Measurements from ENCODE around the gene CPXM2. TPM values are rescaled to one million over a fixed set of nuclear protein-coding genes. Genes with fewer than 3 reads are reported as not detected.

Gene CPXM2
- polyA plus RNA-seq, 2 of the 4 experiments (the other 2 are of a cell fraction), result not detected

DNA sequence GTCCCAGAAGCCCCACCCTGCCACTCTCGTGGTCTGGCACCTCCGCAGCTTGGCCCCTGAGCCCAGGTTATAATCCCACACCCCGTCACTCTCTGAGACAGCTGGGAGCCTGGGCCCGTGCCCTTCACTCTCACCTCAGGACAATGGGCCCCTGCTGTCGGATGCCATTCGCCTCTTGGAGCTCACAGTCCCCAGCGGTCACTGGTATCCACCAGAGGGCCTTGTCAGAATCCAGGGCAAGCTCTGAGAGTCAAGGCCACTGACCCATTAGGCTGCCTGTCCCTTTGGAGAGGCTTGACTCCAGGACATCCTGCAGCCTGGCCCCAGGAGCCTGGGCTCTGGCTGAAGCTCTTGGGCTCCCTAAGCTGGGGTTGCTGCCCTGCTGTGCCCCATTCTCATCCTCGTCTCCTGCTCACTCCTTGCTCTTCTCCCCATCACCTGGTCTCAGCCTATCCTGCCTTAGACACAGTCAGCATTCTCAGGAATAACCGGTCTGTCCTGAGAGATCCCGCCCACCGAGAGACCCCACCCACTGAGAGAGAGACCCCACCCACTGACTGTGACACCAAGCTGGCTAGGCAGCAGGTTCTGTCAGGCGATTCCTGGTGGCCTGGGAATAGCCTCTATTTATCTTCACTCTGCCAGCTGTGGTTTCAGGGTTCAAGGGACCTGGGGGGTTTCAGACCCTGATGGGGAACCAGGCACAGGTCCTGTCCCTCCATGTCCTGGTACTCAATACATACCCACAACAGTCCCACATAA is 27.7 kb downstream of the CPXM2 start:
- Histone ChIP-seq H3K4me3 (no peak overlapping the region), H3K4me2 (no peak overlapping the region), H3K9me3 (no peaks in the 10 kb centered on the region), H3K27ac (no peak overlapping the region), H3K4me1 (no peaks in the 10 kb centered on the region)
- no peak for FAIRE-seq
- DNase-seq (ENCODE audit: low read depth in 1 of 2, low spot score in 1 of 2), result no peak
- no peak for ATAC-seq
- whole genome bisulfite sequencing (ENCODE audit: missing lambda C conversion rate), result 40% methylated on average over 12 of the region's 12 CpGs
- TF ChIP-seq ZFP36 (IDR thresholded peaks at IDR 0.05; ENCODE audit: borderline replicate concordance, partially characterized antibody), result no peak
- no peak for TF ChIP-seq RARB (CRISPR knock-in tag; IDR thresholded peaks at IDR 0.05)
- TF ChIP-seq HDAC2 (IDR thresholded peaks at IDR 0.05), result no peak
- ChIA-PET CTCF (interaction anchor here (2.3 kb wide), 1 partner anchor 16 kb away, joined by 7 read pairs; no protein-coding TSS in a partner anchor), POLR2A (no interaction called here)

DNA sequence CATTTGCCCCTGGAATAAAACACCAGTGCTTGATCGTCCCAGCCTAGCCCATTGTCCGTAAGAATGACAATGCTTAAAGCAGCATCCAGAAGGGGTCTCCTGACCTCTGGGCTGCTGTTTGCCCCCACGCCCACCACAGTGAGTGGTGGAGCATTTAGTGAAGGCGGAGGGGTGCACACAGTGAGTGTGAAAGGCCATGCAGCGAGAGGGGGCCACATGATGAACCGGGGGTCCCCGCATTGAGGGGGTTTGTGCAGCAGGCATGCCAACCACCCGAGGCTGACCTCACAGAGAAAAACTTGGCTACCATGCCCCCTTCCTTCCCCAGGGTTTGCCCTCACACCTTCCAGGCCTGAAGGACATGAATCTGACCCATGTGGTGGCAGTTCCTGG is 28.4 kb downstream of the CPXM2 start:
- WGBS (ENCODE audit: missing lambda C conversion rate), result 51% methylated on average over 8 of the region's 8 CpGs
- H3K4me3 ChIP-seq, result no peak overlapping the region
- FAIRE-seq (no peak), DNase-seq (ENCODE audit: low read depth in 1 of 2, low spot score in 1 of 2) (no peak), ATAC-seq (no peak)
- no peak overlapping the region for H3K4me2 ChIP-seq
- POLR2A ChIA-PET, result no interaction called here
- H3K27ac ChIP-seq, result no peak overlapping the region
- no peaks in the 10 kb centered on the region for H3K9me3 ChIP-seq
- CTCF ChIA-PET, result interaction anchor here (2.3 kb wide), 1 partner anchor 15 kb away, joined by 7 read pairs; no protein-coding TSS in a partner anchor
- no peaks in the 10 kb centered on the region for H3K4me1 ChIP-seq
- TF ChIP-seq HDAC2 (IDR thresholded peaks at IDR 0.05), result no peak
- no peak for TF ChIP-seq BHLHE40 (IDR thresholded peaks at IDR 0.05; ENCODE audit: low read depth, low read length)
- TF ChIP-seq FOSL2 (IDR thresholded peaks at IDR 0.05), result no peak
- TF ChIP-seq FOSL2 (CRISPR knock-in tag; IDR thresholded peaks at IDR 0.05), result no peak
- TF ChIP-seq HOXA7 (CRISPR knock-in tag; IDR thresholded peaks at IDR 0.05), result no peak

DNA sequence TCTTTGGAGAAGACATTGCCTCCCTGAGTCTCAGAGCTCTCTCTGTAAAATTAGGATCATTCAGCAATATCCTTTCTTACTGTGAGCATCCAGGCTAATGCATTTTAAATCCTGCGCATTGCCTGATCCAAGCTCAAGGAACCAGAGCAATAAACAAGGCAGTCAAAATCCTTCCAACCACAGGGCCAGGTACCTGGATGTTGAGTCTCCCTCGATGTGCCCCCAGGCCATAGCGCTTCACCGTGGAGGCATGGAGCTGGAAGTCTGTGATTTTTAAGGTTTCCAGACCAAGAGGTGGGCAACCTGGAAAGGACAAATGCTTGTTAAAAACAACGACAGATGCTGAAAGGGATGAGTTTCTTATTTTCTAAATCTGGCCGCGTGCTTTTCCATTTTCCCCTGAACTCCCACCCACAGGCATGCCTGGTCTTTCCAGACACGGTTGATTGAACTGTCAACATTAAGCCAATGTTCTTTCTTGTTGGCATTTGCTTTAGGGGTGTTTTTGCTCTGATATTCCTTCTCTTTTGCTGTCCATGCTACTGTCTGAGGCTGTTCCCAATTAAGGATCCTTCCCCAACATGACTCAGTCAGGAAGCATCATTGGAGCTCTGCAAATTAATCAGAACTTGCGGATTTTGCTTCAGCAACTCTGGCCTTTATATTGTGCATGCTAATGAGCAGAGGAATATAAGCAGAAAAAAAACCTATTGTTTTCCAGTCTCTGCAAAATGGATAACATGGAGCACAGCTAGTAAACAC is 29.0 kb downstream of the CPXM2 start:
- POLR2A ChIA-PET, result no interaction called here
- no peak for ATAC-seq
- CTCF ChIA-PET, result interaction anchor here (2.3 kb wide), 1 partner anchor 14 kb away, joined by 7 read pairs; no protein-coding TSS in a partner anchor
- H3K9me3 ChIP-seq, result no peaks in the 10 kb centered on the region
- WGBS (ENCODE audit: missing lambda C conversion rate), result 62% methylated on average over 9 of the region's 9 CpGs
- no peak overlapping the region for H3K4me3 ChIP-seq
- DNase-seq (ENCODE audit: low read depth in 1 of 2, low spot score in 1 of 2), result no peak
- no peak overlapping the region for H3K27ac ChIP-seq
- no peak overlapping the region for H3K4me2 ChIP-seq
- TF ChIP-seq CBX2 (IDR thresholded peaks at IDR 0.05; ENCODE audit: borderline replicate concordance, low read depth), result no peak
- no peak for TF ChIP-seq HDAC2 (IDR thresholded peaks at IDR 0.05)
- TF ChIP-seq FOXS1 (CRISPR knock-in tag; IDR thresholded peaks at IDR 0.05), result no peak
- no peak for TF ChIP-seq RCOR1 (IDR thresholded peaks at IDR 0.05; ENCODE audit: low read depth, low read length)
- no peak for TF ChIP-seq RAD21 (conservative IDR thresholded peaks at IDR 0.05 in 1 of 2, IDR thresholded peaks at IDR 0.05 in 1 of 2)
- TF ChIP-seq HEYL (CRISPR knock-in tag; IDR thresholded peaks at IDR 0.05), result no peak
- no peak for TF ChIP-seq ZNF302 (CRISPR knock-in tag; IDR thresholded peaks at IDR 0.05)
- TF ChIP-seq HOXA7 (CRISPR knock-in tag; IDR thresholded peaks at IDR 0.05), result no peak
- TF ChIP-seq NFE2L2 (conservative IDR thresholded peaks at IDR 0.05; ENCODE audit: low read length), result no peak
- no peak for TF ChIP-seq SREBF2 (IDR thresholded peaks at IDR 0.05)
- TF ChIP-seq SMC3 (IDR thresholded peaks at IDR 0.05), result no peak
- TF ChIP-seq CHD2 (IDR thresholded peaks at IDR 0.05; ENCODE audit: low read length, partially characterized antibody), result no peak
- TF ChIP-seq NPAS2 (CRISPR knock-in tag; IDR thresholded peaks at IDR 0.05; ENCODE audit: borderline replicate concordance), result no peak
- no peaks in the 10 kb centered on the region for H3K4me1 ChIP-seq
- no peak for FAIRE-seq

DNA sequence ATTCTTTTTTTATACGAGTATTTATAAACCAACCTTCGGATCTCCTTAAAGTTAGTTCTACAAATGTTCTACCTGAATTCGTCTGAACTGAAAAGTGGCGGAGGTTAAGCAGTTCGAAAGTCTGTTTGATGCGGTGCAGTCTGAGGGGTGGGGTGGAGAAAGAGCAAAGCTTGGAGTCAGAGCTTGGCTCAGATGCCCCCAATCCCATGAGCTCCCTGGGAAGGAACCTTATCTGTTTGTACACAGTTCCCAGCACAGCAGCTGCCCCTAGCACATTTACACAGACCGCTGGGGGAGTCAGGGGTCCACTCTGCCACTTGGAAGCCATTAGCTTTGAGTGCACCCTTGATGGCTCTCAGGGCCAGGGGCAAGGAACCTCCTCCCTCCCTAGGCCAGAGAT is 30.8 kb downstream of the CPXM2 start:
- WGBS (ENCODE audit: missing lambda C conversion rate), result 50% methylated on average over 7 of the region's 7 CpGs
- CTCF ChIA-PET, result interaction anchor here (1.1 kb wide), 1 partner anchor 22 kb away, joined by 3 read pairs; no protein-coding TSS in a partner anchor
- FAIRE-seq, result no peak
- ATAC-seq, result no peak
- H3K4me2 ChIP-seq, result no peak overlapping the region
- no peak overlapping the region for H3K27ac ChIP-seq
- H3K4me1 ChIP-seq, result no peaks in the 10 kb centered on the region
- POLR2A ChIA-PET, result no interaction called here
- no peaks in the 10 kb centered on the region for H3K9me3 ChIP-seq
- no peak overlapping the region for H3K4me3 ChIP-seq
- DNase-seq (ENCODE audit: low read depth in 1 of 2, low spot score in 1 of 2), result no peak
- TF ChIP-seq, protein P1, sequence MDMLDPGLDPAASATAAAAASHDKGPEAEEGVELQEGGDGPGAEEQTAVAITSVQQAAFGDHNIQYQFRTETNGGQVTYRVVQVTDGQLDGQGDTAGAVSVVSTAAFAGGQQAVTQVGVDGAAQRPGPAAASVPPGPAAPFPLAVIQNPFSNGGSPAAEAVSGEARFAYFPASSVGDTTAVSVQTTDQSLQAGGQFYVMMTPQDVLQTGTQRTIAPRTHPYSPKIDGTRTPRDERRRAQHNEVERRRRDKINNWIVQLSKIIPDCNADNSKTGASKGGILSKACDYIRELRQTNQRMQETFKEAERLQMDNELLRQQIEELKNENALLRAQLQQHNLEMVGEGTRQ (IDR thresholded peaks at IDR 0.05), result no peak
- TF ChIP-seq ZSCAN20 (CRISPR knock-in tag; IDR thresholded peaks at IDR 0.05), result no peak
- TF ChIP-seq EP300 (IDR thresholded peaks at IDR 0.05), result no peak
- TF ChIP-seq ESRRA (IDR thresholded peaks at IDR 0.05; ENCODE audit: borderline replicate concordance, low read length), result no peak
- TF ChIP-seq, protein P2, sequence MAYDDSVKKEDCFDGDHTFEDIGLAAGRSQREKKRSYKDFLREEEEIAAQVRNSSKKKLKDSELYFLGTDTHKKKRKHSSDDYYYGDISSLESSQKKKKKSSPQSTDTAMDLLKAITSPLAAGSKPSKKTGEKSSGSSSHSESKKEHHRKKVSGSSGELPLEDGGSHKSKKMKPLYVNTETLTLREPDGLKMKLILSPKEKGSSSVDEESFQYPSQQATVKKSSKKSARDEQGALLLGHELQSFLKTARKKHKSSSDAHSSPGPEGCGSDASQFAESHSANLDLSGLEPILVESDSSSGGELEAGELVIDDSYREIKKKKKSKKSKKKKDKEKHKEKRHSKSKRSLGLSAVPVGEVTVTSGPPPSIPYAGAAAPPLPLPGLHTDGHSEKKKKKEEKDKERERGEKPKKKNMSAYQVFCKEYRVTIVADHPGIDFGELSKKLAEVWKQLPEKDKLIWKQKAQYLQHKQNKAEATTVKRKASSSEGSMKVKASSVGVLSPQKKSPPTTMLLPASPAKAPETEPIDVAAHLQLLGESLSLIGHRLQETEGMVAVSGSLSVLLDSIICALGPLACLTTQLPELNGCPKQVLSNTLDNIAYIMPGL (CRISPR knock-in tag; IDR thresholded peaks at IDR 0.05; ENCODE audit: borderline replicate concordance), result no peak
- no peak for TF ChIP-seq KDM5A (IDR thresholded peaks at IDR 0.05)
- no peak for TF ChIP-seq CHD4 (IDR thresholded peaks at IDR 0.05; ENCODE audit: borderline replicate concordance)
